ENCODE measurements around the gene MYF5. TPM values are rescaled to one million over a fixed set of nuclear protein-coding genes. Genes with fewer than 3 reads are reported as not detected.

The MYF5 gene
- total and polyA plus RNA-seq, 2 of the 4 experiments (the other 2 are of a cell fraction) = not detected

GRCh38 chr12:80692114-80692513 lies 24.6 kb upstream of the MYF5 start:
- ChIA-PET POLR2A (ENCODE audit: unreplicated experiment) (no interaction called here), CTCF (no interaction called here)
- WGBS, 2 experiments (ENCODE audit: extremely low coverage in 2 of 2, insufficient read length in 1 of 2) = no CpG with 5 or more reads among the region's 1 CpG
- no peak overlapping the region for H4K5ac ChIP-seq (ENCODE audit: low read depth, low read length)
- no peak overlapping the region; the same call in 1 of the 2 replicates for H2BK20ac ChIP-seq (ENCODE audit: low read depth, low read length)
- H3K27ac ChIP-seq (ENCODE audit: insufficient read depth, low read length) = no peak overlapping the region
- no peaks in the 10 kb centered on the region for H3K36me3 ChIP-seq (ENCODE audit: control insufficient read depth, insufficient read depth, low read length)
- no peak overlapping the region for H3K9ac ChIP-seq (ENCODE audit: low read depth, low read length)
- no peak overlapping the region for H3K18ac ChIP-seq (ENCODE audit: low read depth, low read length)
- H2AFZ ChIP-seq (replicated peaks; ENCODE audit: low read length, poor library complexity) = peak overlapping the region; percentile 68
- H3K56ac ChIP-seq (ENCODE audit: extremely low read depth, insufficient read depth, low read length) = no peak overlapping the region
- H3K4me3 ChIP-seq (ENCODE audit: insufficient read depth, low read depth, low read length) = no peak overlapping the region
- H4K91ac ChIP-seq (ENCODE audit: insufficient read depth, low read depth, low read length) = no peak overlapping the region
- no peaks in the 10 kb centered on the region for H3K79me1 ChIP-seq (ENCODE audit: low read depth in 1 of 2, low read length in 2 of 2)
- intact Hi-C loops (cut with micrococcal nuclease) = no loop called here
- ATAC-seq (ENCODE audit: low read depth) = no peak
- in situ Hi-C loops (cut with MboI; ENCODE audit: low sequenced_read_pairs) = no loop called here
- H2AK9ac ChIP-seq (replicated peaks; ENCODE audit: low read depth, low read length, poor library complexity) = no peak overlapping the region
- H2BK5ac ChIP-seq (ENCODE audit: low read depth, low read length, poor library complexity, severe bottlenecking) = no peak overlapping the region
- no peak overlapping the region for H3K14ac ChIP-seq (replicated peaks; ENCODE audit: low read depth, low read length)
- no peak overlapping the region for H2BK120ac ChIP-seq (ENCODE audit: low read depth, low read length)
- no peak overlapping the region for H3K23ac ChIP-seq (ENCODE audit: low read depth, low read length)
- H3K4me2 ChIP-seq (ENCODE audit: low read depth, low read length) = no peak overlapping the region
- H4K20me1 ChIP-seq (ENCODE audit: insufficient read depth, low read length) = no peaks in the 10 kb centered on the region
- no peak overlapping the region for H2AK5ac ChIP-seq (ENCODE audit: low read depth, low read length)
- H3K27me3 ChIP-seq (ENCODE audit: control insufficient read depth, insufficient read depth, low read length) = no peaks in the 10 kb centered on the region
- H2BK15ac ChIP-seq (ENCODE audit: low read depth, low read length) = no peak overlapping the region
- no peaks in the 10 kb centered on the region for H3K9me3 ChIP-seq (ENCODE audit: control insufficient read depth, insufficient read depth, low read length)
- no peak overlapping the region for H4K8ac ChIP-seq (ENCODE audit: low read depth in 2 of 2, low read length in 2 of 2)
- no peak for TF ChIP-seq CTCF (conservative IDR thresholded peaks at IDR 0.05; ENCODE audit: low read depth, low read length)
- TF ChIP-seq ELK1 (IDR thresholded peaks at IDR 0.05; ENCODE audit: borderline replicate concordance, low read depth, low read length) = no peak
- no peaks in the 10 kb centered on the region for H3K4me1 ChIP-seq (ENCODE audit: control insufficient read depth, insufficient read depth, low read length)
- BruUV-seq (replicated peaks) = no TSS peak
- peaks cover 3% of the 10 kb centered on the region; the same call in 1 of the 2 replicates for H3K9me1 ChIP-seq (ENCODE audit: insufficient read depth, low read length)
- DNase-seq = no peak
- no peak overlapping the region for H3K4ac ChIP-seq (ENCODE audit: low read depth, low read length)
- dilution Hi-C loops (cut with HindIII; ENCODE audit: low sequenced_read_pairs, unreplicated experiment) = no loop called here
